Endothelial cell of umbilical vein (primary cell): Measurements from ENCODE around the gene GRID1. TPM values are rescaled to one million over a fixed set of nuclear protein-coding genes. Genes with fewer than 3 reads are reported as not detected.

Experiments used
- BruUV-seq: library from RNA; stranded (reverse); fragments of 400-500 nt; replicated peaks from 2 replicates; lab custom pipeline; 2021; lab: Mats Ljungman, UMichigan
- CTCF ChIA-PET: fragments of 300-600, 350-600 bp; sonication (Branson Sonifier 250); formaldehyde crosslinking; loops from one replicate; lab custom pipeline; 2021; ENCODE audit warnings: antibody characterized with exemption, inconsistent platforms; lab: Charles Lee
- POLR2A ChIA-PET: fragments of 300-600, 350-600 bp; sonication (Branson Sonifier 250); formaldehyde crosslinking; loops from one replicate; lab custom pipeline; 2021; ENCODE audit warnings: antibody characterized with exemption, inconsistent platforms; lab: Charles Lee
- DNase-seq: peaks from one replicate; pipeline ENCODE4 v3.0.0-alpha.2; 2011; ENCODE audit warnings: low read depth, low spot score
- FAIRE-seq: peaks from 2 replicates; lab custom pipeline; 2011; peaks lifted over from hg19 to GRCh38; lab: Jason Lieb, UNC
- H2AFZ ChIP-seq: 2 replicates; pipeline ENCODE4 v1.6.0; 2012; ENCODE audit warnings: low read depth, low read length, control low read depth, inconsistent platforms
- H3K27ac ChIP-seq: 2 replicates; pipeline ENCODE4 v1.5.1; 2011; ENCODE audit warnings: low read depth, mild to moderate bottlenecking, control low read depth, low read length, moderate library complexity; ENCODE audit not compliant: insufficient read depth
- H3K27me3 ChIP-seq, 2 experiments: 2 replicates each; pipeline versions ENCODE4 v1.6.0 to v1.6.1; 2011; ENCODE audit warnings: low read length in 2 of 2, mixed read lengths in 1 of 2; ENCODE audit not compliant: control insufficient read depth in 2 of 2, insufficient read depth in 2 of 2
- H3K36me3 ChIP-seq, 2 experiments: 2 replicates in 1 of 2; 3 replicates in 1 of 2; pipeline ENCODE4 v1.5.1; 2011; ENCODE audit warnings: low read length in 2 of 2, mild to moderate bottlenecking in 1 of 2, moderate library complexity in 1 of 2; ENCODE audit not compliant: control insufficient read depth in 2 of 2, insufficient read depth in 2 of 2; ENCODE audit errors: extremely low read depth in 1 of 2
- H3K4me1 ChIP-seq: 3 replicates; pipeline ENCODE4 v1.5.1; 2011; ENCODE audit warnings: mild to moderate bottlenecking, low read length; ENCODE audit not compliant: control insufficient read depth, insufficient read depth; ENCODE audit errors: extremely low read depth
- H3K4me2 ChIP-seq: 2 replicates; pipeline ENCODE4 v1.6.1; 2011; ENCODE audit warnings: low read length, control low read depth, mixed read lengths; ENCODE audit not compliant: insufficient read depth
- H3K4me3 ChIP-seq, 3 experiments: fragments of 200-600 bp in 1 of 3; sonication (generic), shearing (Covaris generic) in 1 of 3; replicated peaks in 1 of 3; 2 replicates each; pipeline ENCODE4 v1.5.1; 2011 to 2016; ENCODE audit warnings: control low read depth in 3 of 3, low read length in 3 of 3, mild to moderate bottlenecking in 2 of 3, inconsistent platforms in 1 of 3, low read depth in 1 of 3, moderate library complexity in 1 of 3; ENCODE audit not compliant: insufficient read depth in 1 of 3
- H3K79me2 ChIP-seq: 2 replicates; pipeline ENCODE4 v1.6.0; 2012; ENCODE audit warnings: low read length, inconsistent platforms; ENCODE audit not compliant: control insufficient read depth, insufficient read depth
- H3K9ac ChIP-seq: replicated peaks from 2 replicates; pipeline ENCODE3; 2011; ENCODE audit warnings: low read length, control low read depth; ENCODE audit not compliant: insufficient read depth; ENCODE audit errors: extremely low read depth
- H3K9me1 ChIP-seq: replicated peaks from 3 replicates; pipeline ENCODE4 v1.6.0; 2011; ENCODE audit warnings: mild to moderate bottlenecking, low read length; ENCODE audit not compliant: control insufficient read depth, insufficient read depth; ENCODE audit errors: extremely low read depth
- H3K9me3 ChIP-seq: replicated peaks from 2 replicates; pipeline ENCODE4 v1.5.1; 2012; ENCODE audit warnings: low read length, inconsistent platforms; ENCODE audit not compliant: control insufficient read depth, insufficient read depth
- H4K20me1 ChIP-seq: replicated peaks from 2 replicates; pipeline ENCODE3; 2011; ENCODE audit warnings: mild to moderate bottlenecking, low read length; ENCODE audit not compliant: control insufficient read depth, insufficient read depth; ENCODE audit errors: extremely low read depth
- CTCF ChIP-seq, 2 donors: IDR thresholded peaks; 1 replicate in 1 of 2; 2 replicates in 1 of 2; pipeline ENCODE4 v1.5.1; 2011; ENCODE audit warnings: low read length in 2 of 2, mild to moderate bottlenecking in 2 of 2, moderate library complexity in 2 of 2, control low read depth in 1 of 2, inconsistent platforms in 1 of 2, low read depth in 1 of 2; ENCODE audit not compliant: insufficient read depth in 1 of 2; ENCODE audit errors: extremely low read depth in 1 of 2
- EZH2 ChIP-seq: IDR thresholded peaks from 2 replicates; pipeline ENCODE4 v1.6.1; 2012; ENCODE audit warnings: borderline replicate concordance, low read depth, mild to moderate bottlenecking, moderate library complexity, low read length, inconsistent platforms; ENCODE audit not compliant: severe bottlenecking
- FOS ChIP-seq: IDR thresholded peaks from 2 replicates; pipeline ENCODE4 v1.6.1; 2011; ENCODE audit warnings: mild to moderate bottlenecking, low read length, moderate library complexity, borderline replicate concordance; ENCODE audit not compliant: insufficient read depth
- GATA2 ChIP-seq: IDR thresholded peaks from 2 replicates; pipeline ENCODE4 v1.7.0; 2011; ENCODE audit warnings: low read depth, mild to moderate bottlenecking, moderate library complexity, mixed read lengths, low read length; ENCODE audit not compliant: insufficient read length, insufficient read depth
- JUN ChIP-seq: IDR thresholded peaks from 2 replicates; pipeline ENCODE4 v1.6.1; 2011; ENCODE audit warnings: borderline replicate concordance, low read depth; ENCODE audit not compliant: insufficient read length, insufficient read depth
- MYC ChIP-seq: IDR thresholded peaks from one replicate; pipeline ENCODE4 v1.6.1; 2011; ENCODE audit warnings: mild to moderate bottlenecking, low read depth, low read length
- POLR2A ChIP-seq: IDR thresholded peaks from 2 replicates; pipeline ENCODE4 v1.6.1; 2012; ENCODE audit warnings: low read depth, mild to moderate bottlenecking, control low read depth, low read length
- POLR2AphosphoS5 ChIP-seq: IDR thresholded peaks from 2 replicates; pipeline ENCODE4 v1.6.1; 2012; ENCODE audit warnings: low read depth, mild to moderate bottlenecking, control low read depth, low read length, moderate library complexity; ENCODE audit not compliant: insufficient read depth
- dilution Hi-C: fragments of 300-500 bp; cut with MboI; formaldehyde crosslinking; loops from one replicate; pipeline ENCODE4 v1.15.0; 2019; ENCODE audit warnings: low sequenced_read_pairs; ENCODE audit not compliant: extremely low pct_ligation_motif_present
- intact Hi-C: fragments of 100-400 bp; cut with micrococcal nuclease; formaldehyde crosslinking; loops from one replicate; pipeline ENCODE4 v1.10.0; 2022
- polyA plus RNA-seq, 4 experiments: library from polyadenylated mRNA; depleted of rRNA in 3 of 4; stranded (reverse) in 3 of 4; unstranded in 1 of 4; fragments of >200 nt; gene quantifications; 2 replicates each; pipeline versions ENCODE4 v1.2.1 to v1.2.3, GENCODE V29; 2011 to 2012; ENCODE audit warnings: missing spikeins in 1 of 4
- total RNA-seq: library from RNA; stranded (reverse); gene quantifications from 2 replicates; pipeline ENCODE4 v1.2.3, GENCODE V29; 2021
- TF ChIP-seq, protein P1 (sequence below): IDR thresholded peaks from 2 replicates; pipeline ENCODE4 v1.6.1; 2011; ENCODE audit not compliant: insufficient read depth, insufficient read length

GRID1 gene
- total and polyA plus RNA-seq, 2 donors (not counting 3 experiments of a cell fraction or from before 2014, with no cell fraction given) = not detected

GRCh38 chr10:86215712-86216111, 150.9 kb downstream of the GRID1 start:
- no peak for TF ChIP-seq CTCF (IDR thresholded peaks at IDR 0.05; ENCODE audit: extremely low read depth in 1 of 2, insufficient read depth in 1 of 2, low read depth in 1 of 2, low read length in 2 of 2)
- TF ChIP-seq POLR2A = no peak
- TF ChIP-seq MYC = no peak
- TF ChIP-seq, protein P1, sequence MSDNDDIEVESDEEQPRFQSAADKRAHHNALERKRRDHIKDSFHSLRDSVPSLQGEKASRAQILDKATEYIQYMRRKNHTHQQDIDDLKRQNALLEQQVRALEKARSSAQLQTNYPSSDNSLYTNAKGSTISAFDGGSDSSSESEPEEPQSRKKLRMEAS = no peak
- no peak for TF ChIP-seq FOS
- TF ChIP-seq JUN = no peak
- TF ChIP-seq GATA2 = no peak
- no peak for TF ChIP-seq POLR2AphosphoS5
- no peak for TF ChIP-seq EZH2
- Histone ChIP-seq H3K36me3 (no peaks in the 10 kb centered on the region), H3K79me2 (no peaks in the 10 kb centered on the region), H2AFZ (no peak overlapping the region), H3K9ac (no peak overlapping the region), H3K4me1 (no peaks in the 10 kb centered on the region), H3K9me1 (no peaks in the 10 kb centered on the region), H3K27ac (no peak overlapping the region), H3K4me2 (no peak overlapping the region), H3K4me3 (no peak overlapping the region), H3K9me3 (no peaks in the 10 kb centered on the region), H3K27me3 (no peaks in the 10 kb centered on the region), H4K20me1 (no peaks in the 10 kb centered on the region)
- BruUV-seq = no TSS peak
- ChIA-PET CTCF (no interaction called here), POLR2A (no interaction called here)
- FAIRE-seq (no peak), DNase-seq (no peak)
- dilution Hi-C loops = no loop called here
- intact Hi-C loops = no loop called here
